Measurements from ENCODE around the gene FFAR1.

GRCh38 chr19:35395382-35396199 lies 47.9 kb downstream of the FFAR1 start:
- TF ChIP-seq, protein P1, sequence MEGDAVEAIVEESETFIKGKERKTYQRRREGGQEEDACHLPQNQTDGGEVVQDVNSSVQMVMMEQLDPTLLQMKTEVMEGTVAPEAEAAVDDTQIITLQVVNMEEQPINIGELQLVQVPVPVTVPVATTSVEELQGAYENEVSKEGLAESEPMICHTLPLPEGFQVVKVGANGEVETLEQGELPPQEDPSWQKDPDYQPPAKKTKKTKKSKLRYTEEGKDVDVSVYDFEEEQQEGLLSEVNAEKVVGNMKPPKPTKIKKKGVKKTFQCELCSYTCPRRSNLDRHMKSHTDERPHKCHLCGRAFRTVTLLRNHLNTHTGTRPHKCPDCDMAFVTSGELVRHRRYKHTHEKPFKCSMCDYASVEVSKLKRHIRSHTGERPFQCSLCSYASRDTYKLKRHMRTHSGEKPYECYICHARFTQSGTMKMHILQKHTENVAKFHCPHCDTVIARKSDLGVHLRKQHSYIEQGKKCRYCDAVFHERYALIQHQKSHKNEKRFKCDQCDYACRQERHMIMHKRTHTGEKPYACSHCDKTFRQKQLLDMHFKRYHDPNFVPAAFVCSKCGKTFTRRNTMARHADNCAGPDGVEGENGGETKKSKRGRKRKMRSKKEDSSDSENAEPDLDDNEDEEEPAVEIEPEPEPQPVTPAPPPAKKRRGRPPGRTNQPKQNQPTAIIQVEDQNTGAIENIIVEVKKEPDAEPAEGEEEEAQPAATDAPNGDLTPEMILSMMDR (IDR thresholded peaks at IDR 0.05), result no peak
- no peak for TF ChIP-seq POLR2A (IDR thresholded peaks at IDR 0.05)

All from body of pancreas (tissue), 4 donors.